OCI-LY1 (cell line): ENCODE measurements around the gene PDF.

Source experiments
- H2AFZ ChIP-seq: fragments of 200-600 bp; sonication (generic), shearing (Covaris generic); 2 replicates; pipeline ENCODE4 v1.6.0; 2014; ENCODE audit warnings: antibody characterized with exemption, mild to moderate bottlenecking, low read length
- H3F3A ChIP-seq: fragments of 200-600 bp; sonication (generic), shearing (Covaris generic); 2 replicates; pipeline ENCODE4 v1.6.0; 2014; ENCODE audit warnings: mild to moderate bottlenecking, antibody characterized with exemption, low read length, moderate library complexity; ENCODE audit not compliant: insufficient read depth
- H3K27ac ChIP-seq: fragments of 200-600 bp; sonication (generic); 2 replicates; pipeline ENCODE4 v1.5.1; 2014; ENCODE audit warnings: low read length, mixed run types, mild to moderate bottlenecking, low read depth; ENCODE audit not compliant: poor library complexity, severe bottlenecking
- H3K27me3 ChIP-seq: fragments of 200-600 bp; sonication (generic); 2 replicates; pipeline ENCODE4 v1.6.0; 2014; ENCODE audit warnings: antibody characterized with exemption, mild to moderate bottlenecking, low read length, moderate library complexity; ENCODE audit not compliant: insufficient read depth
- H3K36me3 ChIP-seq: fragments of 200-600 bp; sonication (generic); 2 replicates; pipeline ENCODE4 v1.6.1; 2014; ENCODE audit warnings: mild to moderate bottlenecking, antibody characterized with exemption, low read length, moderate library complexity, mixed read lengths; ENCODE audit not compliant: insufficient read depth
- H3K4me1 ChIP-seq: fragments of 200-600 bp; sonication (generic); 2 replicates; pipeline ENCODE4 v1.5.1; 2014; ENCODE audit warnings: mild to moderate bottlenecking, low read length, moderate library complexity; ENCODE audit not compliant: insufficient read depth, severe bottlenecking
- H3K4me2 ChIP-seq: fragments of 200-600 bp; sonication (generic), shearing (Covaris generic); 2 replicates; pipeline ENCODE4 v1.6.1; 2014; ENCODE audit warnings: low read length
- H3K4me3 ChIP-seq: fragments of 200-600 bp; sonication (generic); 2 replicates; pipeline ENCODE4 v1.5.1; 2014; ENCODE audit warnings: low read length, low read depth, mild to moderate bottlenecking, mixed read lengths; ENCODE audit not compliant: poor library complexity, severe bottlenecking
- H3K79me2 ChIP-seq: fragments of 200-600 bp; shearing (Covaris generic); 2 replicates; pipeline ENCODE4 v1.6.1; 2016; ENCODE audit warnings: mixed run types, low read length, mixed read lengths; ENCODE audit not compliant: insufficient read depth
- H3K9ac ChIP-seq: fragments of 200-600 bp; sonication (generic), shearing (Covaris generic); 2 replicates; pipeline ENCODE4 v1.6.1; 2014; ENCODE audit warnings: mild to moderate bottlenecking, low read length, mixed read lengths
- H3K9me2 ChIP-seq: fragments of 200-600 bp; sonication (generic), shearing (Covaris generic); 2 replicates; pipeline ENCODE4 v1.6.1; 2014; ENCODE audit warnings: low read depth, mild to moderate bottlenecking, low read length, mixed read lengths
- H3K9me3 ChIP-seq: fragments of 200-600 bp; shearing (Covaris generic); 2 replicates; pipeline ENCODE4 v1.6.1; 2014; ENCODE audit warnings: low read length, mixed read lengths
- H4K20me1 ChIP-seq: fragments of 200-600 bp; sonication (generic), shearing (Covaris generic); 2 replicates; pipeline ENCODE4 v1.6.0; 2016; ENCODE audit warnings: mild to moderate bottlenecking, low read length; ENCODE audit not compliant: insufficient read depth
- EZH2 ChIP-seq: fragments of 200-600 bp; sonication (generic), shearing (Covaris generic); IDR thresholded peaks from 2 replicates; pipeline ENCODE4 v1.8.0; 2017; ENCODE audit warnings: borderline replicate concordance, mixed run types, mild to moderate bottlenecking, antibody characterized with exemption, low read length, moderate library complexity, mixed read lengths
- TF ChIP-seq, protein P1 (sequence below): fragments of 200-600 bp; sonication (generic), shearing (Covaris generic); IDR thresholded peaks from 2 replicates; pipeline ENCODE4 v1.5.1; 2017; ENCODE audit warnings: mild to moderate bottlenecking, antibody characterized with exemption, low read length, moderate library complexity, mixed read lengths

PDF gene

DNA sequence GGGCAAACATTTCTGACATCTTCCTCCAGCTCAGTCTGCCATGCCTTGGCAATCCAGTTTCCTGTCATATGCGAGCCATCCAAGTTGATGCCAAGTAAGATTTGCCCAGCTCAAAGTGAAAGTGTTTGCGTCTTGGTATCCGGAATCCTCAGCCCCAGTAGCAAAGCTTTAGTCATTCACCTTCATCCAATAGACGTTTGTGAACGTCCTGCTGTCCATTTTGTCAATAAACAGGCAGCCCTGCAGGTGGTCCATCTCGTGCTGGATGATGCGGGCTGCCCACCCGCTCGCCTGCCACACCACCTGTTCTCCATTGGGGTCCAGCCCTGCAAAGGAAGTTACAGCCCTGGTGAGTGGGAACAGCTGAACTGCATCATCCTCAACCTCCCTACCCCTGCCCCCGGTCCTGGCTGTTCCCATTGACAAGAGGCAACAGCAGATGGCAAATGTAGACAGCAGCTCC is 1.5 kb downstream of the PDF start:
- no peaks in the 10 kb centered on the region for H3F3A ChIP-seq
- peak overlapping the region; percentile 28 for H3K27ac ChIP-seq
- H3K4me2 ChIP-seq, result peak overlapping the region; percentile 82
- no peaks in the 10 kb centered on the region for H3K27me3 ChIP-seq
- H3K9me3 ChIP-seq, result no peaks in the 10 kb centered on the region
- peak overlapping the region; percentile 76 for H3K9ac ChIP-seq
- H3K4me1 ChIP-seq, result peaks cover 44% of the 10 kb centered on the region
- H3K4me3 ChIP-seq, result peak overlapping the region; percentile 84
- H2AFZ ChIP-seq, result no peak overlapping the region
- peaks cover 45% of the 10 kb centered on the region for H3K79me2 ChIP-seq
- H3K9me2 ChIP-seq, result no peaks in the 10 kb centered on the region
- TF ChIP-seq, protein P1, sequence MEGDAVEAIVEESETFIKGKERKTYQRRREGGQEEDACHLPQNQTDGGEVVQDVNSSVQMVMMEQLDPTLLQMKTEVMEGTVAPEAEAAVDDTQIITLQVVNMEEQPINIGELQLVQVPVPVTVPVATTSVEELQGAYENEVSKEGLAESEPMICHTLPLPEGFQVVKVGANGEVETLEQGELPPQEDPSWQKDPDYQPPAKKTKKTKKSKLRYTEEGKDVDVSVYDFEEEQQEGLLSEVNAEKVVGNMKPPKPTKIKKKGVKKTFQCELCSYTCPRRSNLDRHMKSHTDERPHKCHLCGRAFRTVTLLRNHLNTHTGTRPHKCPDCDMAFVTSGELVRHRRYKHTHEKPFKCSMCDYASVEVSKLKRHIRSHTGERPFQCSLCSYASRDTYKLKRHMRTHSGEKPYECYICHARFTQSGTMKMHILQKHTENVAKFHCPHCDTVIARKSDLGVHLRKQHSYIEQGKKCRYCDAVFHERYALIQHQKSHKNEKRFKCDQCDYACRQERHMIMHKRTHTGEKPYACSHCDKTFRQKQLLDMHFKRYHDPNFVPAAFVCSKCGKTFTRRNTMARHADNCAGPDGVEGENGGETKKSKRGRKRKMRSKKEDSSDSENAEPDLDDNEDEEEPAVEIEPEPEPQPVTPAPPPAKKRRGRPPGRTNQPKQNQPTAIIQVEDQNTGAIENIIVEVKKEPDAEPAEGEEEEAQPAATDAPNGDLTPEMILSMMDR, result no peak
- no peak for TF ChIP-seq EZH2
- no peaks in the 10 kb centered on the region for H4K20me1 ChIP-seq
- H3K36me3 ChIP-seq, result peaks cover 59% of the 10 kb centered on the region

DNA sequence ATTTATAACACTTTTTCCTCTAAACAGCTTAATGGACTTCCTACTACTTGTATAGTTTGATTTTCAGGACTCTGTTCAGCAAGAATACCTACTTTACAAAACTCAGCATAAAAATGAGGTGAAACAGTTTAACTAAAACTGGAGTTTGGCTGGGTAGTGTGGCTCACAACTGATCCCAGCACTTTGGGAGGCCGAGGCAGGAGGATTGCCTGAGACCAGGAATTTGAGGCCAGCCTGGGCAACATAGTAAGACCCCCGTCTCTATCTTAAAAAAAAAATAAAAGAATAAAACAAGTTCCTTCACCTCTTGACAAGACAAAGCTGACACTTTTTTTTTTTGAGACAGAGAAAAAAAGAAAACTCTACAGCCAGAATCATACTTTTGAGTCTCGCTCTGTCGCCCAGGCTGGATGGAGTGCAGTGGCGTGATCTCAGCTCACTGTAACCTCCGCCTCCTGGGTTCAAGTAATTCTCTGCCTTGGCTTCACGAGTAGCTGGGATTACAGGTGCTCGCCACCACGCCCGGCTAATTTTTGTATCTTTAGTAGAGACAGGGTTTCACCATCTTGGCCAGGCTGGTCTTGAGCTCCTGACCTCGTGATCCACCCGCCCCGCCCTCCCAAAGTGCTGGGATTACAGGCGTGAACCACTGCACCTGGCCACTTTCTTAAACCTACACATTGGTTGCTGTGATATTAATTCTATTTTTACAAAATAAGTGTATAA is 2.6 kb downstream of the PDF start:
- Histone ChIP-seq H4K20me1 (no peaks in the 10 kb centered on the region), H3K9me3 (no peaks in the 10 kb centered on the region), H3K4me2 (peak overlapping the region; percentile 82), H3K9ac (peak overlapping the region; percentile 76), H3K79me2 (peaks cover 45% of the 10 kb centered on the region), H3F3A (no peaks in the 10 kb centered on the region), H3K27me3 (no peaks in the 10 kb centered on the region), H3K4me1 (peaks cover 44% of the 10 kb centered on the region), H3K27ac (peak overlapping the region; percentile 34), H3K36me3 (peaks cover 63% of the 10 kb centered on the region), H3K9me2 (no peaks in the 10 kb centered on the region), H3K4me3 (peak overlapping the region; percentile 84), H2AFZ (no peak overlapping the region)
- TF ChIP-seq EZH2, result no peak
- TF ChIP-seq, protein P1, result no peak

DNA sequence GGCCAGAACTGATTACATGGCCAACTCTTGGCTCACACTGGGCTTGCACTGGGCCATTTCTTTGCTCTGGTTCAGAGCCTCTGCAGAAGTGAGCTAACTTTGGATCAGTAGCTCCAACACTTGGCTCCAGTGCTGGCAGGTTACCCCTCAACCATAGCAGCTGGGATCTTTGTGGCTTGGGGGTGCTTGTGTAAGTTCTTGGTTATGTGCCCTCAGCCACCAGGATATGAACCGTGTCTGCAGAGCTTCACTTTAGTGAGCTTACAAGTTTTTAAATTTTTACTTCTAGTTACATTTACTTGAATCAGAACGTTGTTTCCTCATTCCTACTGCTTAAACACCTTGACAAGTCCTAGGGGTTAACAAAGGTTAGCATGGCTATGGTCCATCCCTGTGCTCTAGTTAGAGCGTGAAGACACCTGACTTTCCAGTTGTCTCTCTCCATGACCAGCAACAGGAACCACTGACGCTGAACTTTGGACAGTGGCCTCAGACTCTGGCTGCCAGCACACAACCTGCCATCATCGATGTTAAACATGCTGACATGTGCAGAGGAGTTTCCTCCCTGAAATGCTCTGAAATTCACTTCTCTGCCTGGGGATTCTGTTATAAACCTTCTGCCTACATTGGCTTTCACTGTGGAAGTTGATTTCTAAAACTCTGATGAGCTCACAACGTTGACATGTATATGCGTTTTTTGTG is 4.1 kb downstream of the PDF start:
- H4K20me1 ChIP-seq, result no peaks in the 10 kb centered on the region
- H3K4me2 ChIP-seq, result peak overlapping the region; percentile 82
- H3K4me1 ChIP-seq, result peaks cover 44% of the 10 kb centered on the region

More for the DNA sequence above, 4.1 kb downstream of the PDF start:
- no peak overlapping the region for H2AFZ ChIP-seq
- peaks cover 72% of the 10 kb centered on the region for H3K36me3 ChIP-seq
- H3K79me2 ChIP-seq, result peaks cover 45% of the 10 kb centered on the region
- peak overlapping the region; percentile 84 for H3K4me3 ChIP-seq
- H3K9me3 ChIP-seq, result no peaks in the 10 kb centered on the region
- H3F3A ChIP-seq, result no peaks in the 10 kb centered on the region
- no peak for TF ChIP-seq EZH2
- TF ChIP-seq, protein P1, result no peak
- H3K9ac ChIP-seq, result peak overlapping the region; percentile 17; the same call in 1 of the 2 replicates
- H3K27me3 ChIP-seq, result no peaks in the 10 kb centered on the region
- no peaks in the 10 kb centered on the region for H3K9me2 ChIP-seq
- peak overlapping the region; percentile 31 for H3K27ac ChIP-seq
